ENCODE measurements around the gene TASL. TPM values are rescaled to one million over a fixed set of nuclear protein-coding genes. Genes with fewer than 3 reads are reported as not detected.
"Not testable (repeated sequence)": the region's sequence is repeated elsewhere in the genome, so short reads cannot be mapped to it uniquely, and the experiment has no call there.

The TASL gene
- 1 to 10 TPM; 1.7 to 1.8 TPM for total RNA-seq
- polyA plus RNA-seq, result 1 to 10 TPM; 1.1 to 2.9 (median 2.3) TPM
- 0.98 to 5.0 (median 2.4) reads per million in 6 experiments for total RNA-seq

DNA sequence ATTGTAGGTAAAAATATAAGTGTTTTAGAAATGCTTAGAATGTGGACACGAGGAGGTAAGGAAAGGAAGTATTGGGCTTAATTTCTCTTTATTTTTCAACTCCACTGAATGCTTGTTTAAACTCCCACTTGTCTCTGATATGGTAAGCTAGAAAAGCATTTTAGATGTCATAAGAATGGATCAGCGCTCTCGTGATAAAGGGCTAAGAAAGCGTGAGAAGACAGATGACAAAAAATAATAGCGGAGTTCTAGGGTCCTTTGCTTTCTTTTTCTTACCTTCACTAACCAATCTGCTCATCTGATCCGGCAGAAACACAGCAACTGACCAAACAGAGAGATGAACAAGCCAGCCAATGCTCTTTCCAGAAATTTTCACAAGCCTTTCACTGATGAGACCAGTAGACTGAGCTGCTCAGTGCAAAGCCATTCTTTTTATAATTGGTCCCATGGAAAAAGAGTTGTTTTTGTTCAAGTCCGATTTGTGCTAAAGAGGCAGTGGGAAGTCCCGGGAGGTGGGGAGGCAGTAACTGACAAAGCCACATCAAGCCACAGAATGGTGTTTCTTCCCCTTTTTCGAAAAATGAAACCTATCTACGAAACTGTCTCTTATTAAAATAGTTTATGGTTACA lies at the start of gene TASL:
Gene TASL (minus strand): TSS at position 405 of the 630 bp plus-strand sequence. CDS start 17,411 bp downstream, outside the sequence.
- ATAC-seq, result peak; percentile 90 to 92
- no peaks in the 10 kb centered on the region for H3K9me3 Mint-ChIP-seq
- H3K4me1 Mint-ChIP-seq, result peaks cover 4 to 41% (median 16%) of the 10 kb centered on the region in 4 donors
- POLR2A ChIA-PET, result no interaction called here
- no peaks in the 10 kb centered on the region for H3K36me3 Mint-ChIP-seq
- H3K27me3 Mint-ChIP-seq, result no peaks in the 10 kb centered on the region
- H3K4me3 Mint-ChIP-seq, result peak within 1 kb of the TSS; percentile 78 to 96 (median 86)
- H3K27ac Mint-ChIP-seq, result peak within 1 kb of the TSS; percentile 76 to 97 (median 92)
- peak in 9 of 10 donors; percentile 1 to 59 (median 30) for DNase-seq

GRCh38 chrX:30626402-30626801 lies 48.8 kb upstream of the TASL start:
- Mint-ChIP-seq H3K36me3 (peaks cover 0 to 16% (median 3%) of the 10 kb centered on the region in 3 donors), H3K4me1 (no peaks in the 10 kb centered on the region), H3K27me3 (no peaks in the 10 kb centered on the region), H3K27ac (no peak overlapping the region), H3K9me3 (peaks cover 0 to 28% (median 5%) of the 10 kb centered on the region in 9 donors), H3K4me3 (no peak overlapping the region)
- ATAC-seq (no peak), DNase-seq (no peak)
- POLR2A ChIA-PET, result no interaction called here

GRCh38 chrX:30622361-30622760 lies 44.8 kb upstream of the TASL start:
- no peaks in the 10 kb centered on the region for H3K4me1 Mint-ChIP-seq
- no peak for ATAC-seq
- H3K4me3 Mint-ChIP-seq, result no peak overlapping the region
- POLR2A ChIA-PET, result no interaction called here
- peaks cover 0 to 43% (median 8%) of the 10 kb centered on the region in 9 donors for H3K9me3 Mint-ChIP-seq
- no peak for DNase-seq
- H3K27me3 Mint-ChIP-seq, result no peaks in the 10 kb centered on the region
- H3K36me3 Mint-ChIP-seq, result peaks cover 0 to 24% (median 3%) of the 10 kb centered on the region in 3 donors
- no peak overlapping the region for H3K27ac Mint-ChIP-seq

DNA sequence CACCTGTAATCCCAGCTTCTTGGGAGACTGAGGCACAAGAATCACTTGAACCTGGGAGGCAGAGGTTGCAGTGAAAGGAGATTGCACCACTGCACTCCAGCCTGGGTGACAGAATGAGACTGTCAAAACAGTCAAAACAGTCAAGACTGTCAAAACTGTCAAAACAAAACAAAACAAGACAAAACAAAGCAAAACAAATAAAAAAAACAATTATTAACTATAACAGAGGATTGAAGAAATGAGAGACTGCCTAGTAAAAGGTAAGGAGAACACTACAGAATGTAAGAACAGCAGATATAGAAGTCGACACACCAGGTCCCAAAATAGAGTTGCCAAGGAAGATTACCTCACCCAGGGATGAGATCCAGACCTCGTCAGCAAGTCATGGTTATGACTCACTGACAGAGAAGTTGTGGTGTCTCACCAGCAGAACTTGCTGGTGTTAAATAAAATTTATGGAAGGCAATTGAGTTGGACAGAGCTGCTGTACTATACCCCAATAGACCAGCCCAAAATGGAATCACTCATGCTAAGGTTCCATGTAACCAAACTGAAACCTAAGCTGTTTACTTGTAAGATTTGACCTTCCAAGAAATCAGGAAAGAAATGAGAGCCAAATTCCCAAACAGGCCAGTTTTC lies 43.5 kb upstream of the TASL start:
- DNase-seq (no peak), ATAC-seq (no peak)
- Mint-ChIP-seq H3K4me3 (no peak overlapping the region), H3K36me3 (peaks cover 0 to 24% (median 4%) of the 10 kb centered on the region in 3 donors), H3K27me3 (no peaks in the 10 kb centered on the region), H3K27ac (no peak overlapping the region), H3K4me1 (no peaks in the 10 kb centered on the region), H3K9me3 (peaks cover 0 to 51% (median 8%) of the 10 kb centered on the region in 9 donors)
- POLR2A ChIA-PET, result no interaction called here

- POLR2A ChIA-PET, result no interaction called here
- no peaks in the 10 kb centered on the region for H3K27me3 Mint-ChIP-seq
- ATAC-seq (no peak), DNase-seq (no peak)
- peaks cover 0 to 24% (median 4%) of the 10 kb centered on the region in 3 donors for H3K36me3 Mint-ChIP-seq
- H3K9me3 Mint-ChIP-seq, result peaks cover 0 to 53% (median 8%) of the 10 kb centered on the region in 9 donors
- no peak overlapping the region for H3K4me3 Mint-ChIP-seq
- H3K27ac Mint-ChIP-seq, result no peak overlapping the region
- no peaks in the 10 kb centered on the region for H3K4me1 Mint-ChIP-seq
Observed at GRCh38 chrX:30620125-30620524, 42.6 kb upstream of the TASL start.

DNA sequence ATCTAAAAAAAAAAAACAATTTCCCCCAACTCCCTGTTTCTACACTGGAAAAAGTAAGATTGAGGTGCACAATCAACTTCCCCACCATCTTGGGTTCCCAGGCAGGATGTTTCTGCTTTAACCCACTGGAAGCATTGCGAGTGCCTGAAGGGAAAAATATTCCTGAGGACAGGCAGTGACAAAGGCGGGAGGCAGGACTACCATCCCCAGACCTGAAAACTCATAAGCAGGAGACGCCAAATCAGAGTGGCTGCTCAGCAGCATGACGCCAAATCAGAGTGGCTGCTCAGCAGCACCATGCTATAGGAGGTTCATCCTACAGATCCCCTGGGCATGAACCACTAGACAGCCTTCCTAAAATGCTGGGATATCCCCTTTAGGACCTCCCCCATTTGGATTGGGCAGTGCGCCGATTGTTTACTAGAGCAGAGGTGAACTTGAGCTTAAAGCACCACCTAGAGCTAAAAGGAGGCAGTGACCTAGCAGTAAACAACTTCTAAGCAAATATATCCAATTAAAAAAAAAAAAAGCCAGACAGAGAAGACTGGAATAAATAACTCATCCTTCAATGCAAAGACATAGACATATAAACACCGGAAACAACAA lies 40.7 kb upstream of the TASL start:
- Mint-ChIP-seq H3K36me3 (peaks cover 0 to 21% (median 4%) of the 10 kb centered on the region in 3 donors), H3K9me3 (peaks cover 0 to 44% (median 5%) of the 10 kb centered on the region in 9 donors), H3K27ac (no peak overlapping the region), H3K4me3 (no peak overlapping the region), H3K4me1 (no peaks in the 10 kb centered on the region), H3K27me3 (no peaks in the 10 kb centered on the region)
- POLR2A ChIA-PET, result no interaction called here
- ATAC-seq (no peak), DNase-seq (no peak)

DNA sequence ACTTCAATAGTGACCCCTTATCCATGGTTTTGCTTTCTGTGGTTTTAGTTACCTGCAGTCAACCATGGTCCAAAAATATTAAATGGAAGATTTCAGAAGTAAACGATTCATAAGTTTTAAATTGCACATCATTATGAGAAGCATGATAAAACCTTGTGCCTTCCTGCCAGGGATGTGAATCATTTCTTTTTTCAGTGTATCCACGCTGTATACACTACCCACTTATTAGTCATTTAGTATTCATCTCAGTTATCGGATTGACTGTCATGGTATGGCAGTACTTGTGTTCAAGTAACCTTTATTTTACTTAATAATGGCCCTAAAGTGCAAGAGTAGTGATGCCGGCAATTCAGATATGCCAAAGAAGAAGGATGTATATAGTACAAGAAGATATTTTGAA lies 37.7 kb upstream of the TASL start:
- Mint-ChIP-seq H3K27ac (no peak overlapping the region), H3K36me3 (peaks cover 0 to 1% (median 0%) of the 10 kb centered on the region in 3 donors), H3K27me3 (no peaks in the 10 kb centered on the region), H3K4me3 (no peak overlapping the region), H3K4me1 (no peaks in the 10 kb centered on the region), H3K9me3 (peaks cover 0 to 14% (median 0%) of the 10 kb centered on the region in 9 donors)
- POLR2A ChIA-PET, result no interaction called here
- ATAC-seq, result no peak
- no peak for DNase-seq

- Mint-ChIP-seq H3K4me1 (no peaks in the 10 kb centered on the region), H3K27ac (no peak overlapping the region), H3K27me3 (no peaks in the 10 kb centered on the region), H3K4me3 (no peak overlapping the region), H3K9me3 (peaks cover 0 to 10% (median 0%) of the 10 kb centered on the region in 9 donors), H3K36me3 (peaks cover 0 to 1% (median 0%) of the 10 kb centered on the region in 3 donors)
- ATAC-seq (no peak), DNase-seq (no peak)
- POLR2A ChIA-PET, result no interaction called here
Observed at GRCh38 chrX:30613721-30614120, 36.2 kb upstream of the TASL start.

DNA sequence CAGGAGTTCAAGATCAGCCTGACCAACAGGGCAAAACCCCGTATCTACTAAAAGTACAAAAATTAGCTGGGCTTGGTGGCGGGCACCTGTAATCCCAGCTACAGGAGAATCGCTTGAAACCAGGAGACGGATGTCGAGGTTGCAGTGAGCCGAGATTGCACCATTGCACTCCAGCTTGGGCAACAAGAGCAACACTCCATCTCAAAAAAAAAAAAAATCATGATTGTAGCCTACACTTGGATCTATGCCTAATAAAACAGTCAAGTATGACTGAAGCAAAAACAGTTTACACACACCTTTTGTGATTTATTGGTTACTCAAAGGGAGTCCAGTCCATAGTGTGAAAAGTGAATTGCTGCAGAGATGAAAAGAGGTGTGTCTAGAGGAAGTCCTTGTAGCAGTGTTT lies 34.7 kb upstream of the TASL start:
- peaks cover 0 to 10% (median 0%) of the 10 kb centered on the region in 9 donors for H3K9me3 Mint-ChIP-seq
- no peaks in the 10 kb centered on the region for H3K4me1 Mint-ChIP-seq
- ATAC-seq (no peak), DNase-seq (no peak)
- H3K27me3 Mint-ChIP-seq, result no peaks in the 10 kb centered on the region
- H3K4me3 Mint-ChIP-seq, result no peak overlapping the region
- no peak overlapping the region for H3K27ac Mint-ChIP-seq
- POLR2A ChIA-PET, result no interaction called here
- peaks cover 0 to 1% (median 0%) of the 10 kb centered on the region in 3 donors for H3K36me3 Mint-ChIP-seq

DNA sequence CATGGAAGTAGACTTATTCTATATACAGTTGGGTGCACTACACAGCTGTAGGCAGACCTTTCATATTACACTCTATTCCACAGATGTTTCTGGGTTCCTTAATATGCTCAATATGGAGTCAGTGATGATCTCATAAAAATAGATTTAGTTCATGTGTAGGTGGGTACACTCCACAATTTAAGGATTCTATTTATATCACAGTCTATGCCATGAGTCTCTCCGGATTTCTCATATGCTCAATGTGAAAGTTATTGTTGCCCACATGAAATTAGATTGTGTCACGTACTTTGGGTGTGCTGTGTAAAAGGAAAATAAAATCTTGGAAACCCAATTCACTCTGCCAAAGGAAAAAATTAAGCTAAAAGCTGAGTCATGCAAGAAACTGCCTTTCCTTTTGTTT lies 32.5 kb upstream of the TASL start:
- no peaks in the 10 kb centered on the region for H3K36me3 Mint-ChIP-seq
- no peaks in the 10 kb centered on the region for H3K4me1 Mint-ChIP-seq
- H3K27me3 Mint-ChIP-seq, result no peaks in the 10 kb centered on the region
- no peak overlapping the region for H3K27ac Mint-ChIP-seq
- H3K4me3 Mint-ChIP-seq, result no peak overlapping the region
- ATAC-seq, result no peak
- POLR2A ChIA-PET, result no interaction called here
- DNase-seq, result no peak
- H3K9me3 Mint-ChIP-seq, result no peaks in the 10 kb centered on the region

DNA sequence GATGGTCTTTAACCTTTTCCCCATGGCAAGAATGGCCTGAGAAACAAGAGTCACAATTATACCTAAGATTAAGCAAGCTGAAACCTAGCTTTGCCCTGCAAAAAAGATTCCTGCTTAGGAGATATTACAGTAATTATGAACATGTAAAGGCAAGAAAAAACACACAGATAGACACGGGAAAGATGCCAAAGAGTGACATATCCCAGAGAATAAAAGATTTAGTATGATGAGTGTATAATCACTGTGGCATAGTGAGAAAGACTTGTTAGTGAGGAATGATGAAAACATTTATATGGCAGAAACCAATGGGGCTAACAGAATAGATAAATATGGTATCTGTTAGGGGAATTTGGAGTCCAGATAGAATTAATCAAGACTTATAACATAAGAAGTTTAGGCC lies 29.6 kb upstream of the TASL start:
- DNase-seq (no peak), ATAC-seq (no peak)
- H3K27ac Mint-ChIP-seq, result no peak overlapping the region
- H3K4me1 Mint-ChIP-seq, result no peaks in the 10 kb centered on the region
- H3K4me3 Mint-ChIP-seq, result no peak overlapping the region
- POLR2A ChIA-PET, result no interaction called here
- no peaks in the 10 kb centered on the region for H3K27me3 Mint-ChIP-seq
- no peaks in the 10 kb centered on the region for H3K36me3 Mint-ChIP-seq
- H3K9me3 Mint-ChIP-seq, result no peaks in the 10 kb centered on the region

GRCh38 chrX:30600269-30601176 lies 23.0 kb upstream of the TASL start:
- H3K9me3 Mint-ChIP-seq, DNase-seq, H3K27ac Mint-ChIP-seq, H3K27me3 Mint-ChIP-seq, POLR2A ChIA-PET, H3K36me3 Mint-ChIP-seq, H3K4me3 Mint-ChIP-seq: not testable (repeated sequence)
- peak; percentile 44 to 48 for ATAC-seq
- H3K4me1 Mint-ChIP-seq, result peaks cover 0 to 15% (median 0%) of the 10 kb centered on the region in 4 donors
